GM21515 (cell line): Measurements from ENCODE around the gene LHFPL2.

Experiments
- ATAC-seq: cut with Tn5 transposase; IDR thresholded peaks from one replicate; pipeline ENCODE4 v1.9.1; 2021; ENCODE audit not compliant: unreplicated experiment

The LHFPL2 gene

GRCh38 chr5:78642701-78643100 lies 5.9 kb downstream of the LHFPL2 start:
- no peak for ATAC-seq

GRCh38 chr5:78640662-78641474 lies 7.7 kb downstream of the LHFPL2 start:
- no peak for ATAC-seq

GRCh38 chr5:78639791-78640190 lies 8.8 kb downstream of the LHFPL2 start:
- ATAC-seq: no peak

- no peak for ATAC-seq
Observed at GRCh38 chr5:78638973-78639669, 9.5 kb downstream of the LHFPL2 start.

GRCh38 chr5:78638423-78638822 lies 10.1 kb downstream of the LHFPL2 start:
- no peak for ATAC-seq

- ATAC-seq: no peak
Observed at GRCh38 chr5:78637468-78637867, 11.1 kb downstream of the LHFPL2 start.

- ATAC-seq: no peak
Observed at GRCh38 chr5:78636682-78637081, 11.9 kb downstream of the LHFPL2 start.

- no peak for ATAC-seq
Observed at GRCh38 chr5:78634634-78635033, 13.9 kb downstream of the LHFPL2 start.

DNA sequence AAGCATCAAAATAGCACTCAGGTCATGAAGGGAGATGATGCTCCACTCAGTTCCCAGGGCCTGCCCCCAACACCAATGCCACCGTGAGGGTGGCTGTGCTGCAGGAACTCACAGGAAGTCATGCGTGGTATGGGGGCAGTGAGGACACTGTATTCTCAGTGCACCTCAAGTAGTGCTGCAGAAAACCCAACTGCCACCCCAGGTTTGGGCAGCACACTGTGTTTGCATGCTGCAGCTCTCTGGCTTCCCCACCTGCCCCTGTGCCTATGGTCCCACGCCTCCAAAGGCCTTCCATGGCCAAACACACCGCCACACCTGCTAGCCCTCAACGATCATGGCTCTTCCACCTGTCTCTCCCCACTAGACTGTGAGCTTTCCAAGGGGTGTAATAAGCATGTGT lies 14.3 kb downstream of the LHFPL2 start:
- no peak for ATAC-seq

- no peak for ATAC-seq
Observed at GRCh38 chr5:78633700-78634099, 14.9 kb downstream of the LHFPL2 start.

GRCh38 chr5:78632467-78632866 lies 16.1 kb downstream of the LHFPL2 start:
- ATAC-seq: no peak

DNA sequence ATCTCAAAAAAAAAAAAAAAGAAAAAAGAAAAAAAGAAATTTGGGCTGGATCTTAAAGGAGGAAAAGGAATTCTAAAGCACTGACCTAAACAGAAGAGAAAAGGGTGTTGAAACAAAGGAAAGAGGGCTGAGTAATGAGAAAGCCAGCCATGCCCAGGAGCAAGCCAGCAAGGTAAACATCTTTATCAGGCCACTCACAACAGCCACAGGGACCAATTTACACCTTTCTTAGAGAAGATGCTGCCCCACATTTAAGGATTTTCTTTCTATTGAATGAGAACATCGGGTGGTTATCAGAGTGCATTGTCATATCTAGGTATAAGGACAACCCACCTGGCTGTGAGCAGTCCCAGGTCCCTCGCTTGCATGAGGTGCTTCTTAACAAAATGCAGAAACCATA lies 16.6 kb downstream of the LHFPL2 start:
- ATAC-seq: no peak

GRCh38 chr5:78630047-78630446 lies 18.5 kb downstream of the LHFPL2 start:
- ATAC-seq: no peak

GRCh38 chr5:78629624-78630023 lies 18.9 kb downstream of the LHFPL2 start:
- no peak for ATAC-seq

- no peak for ATAC-seq
Observed at GRCh38 chr5:78628270-78628992, 20.1 kb downstream of the LHFPL2 start.

DNA sequence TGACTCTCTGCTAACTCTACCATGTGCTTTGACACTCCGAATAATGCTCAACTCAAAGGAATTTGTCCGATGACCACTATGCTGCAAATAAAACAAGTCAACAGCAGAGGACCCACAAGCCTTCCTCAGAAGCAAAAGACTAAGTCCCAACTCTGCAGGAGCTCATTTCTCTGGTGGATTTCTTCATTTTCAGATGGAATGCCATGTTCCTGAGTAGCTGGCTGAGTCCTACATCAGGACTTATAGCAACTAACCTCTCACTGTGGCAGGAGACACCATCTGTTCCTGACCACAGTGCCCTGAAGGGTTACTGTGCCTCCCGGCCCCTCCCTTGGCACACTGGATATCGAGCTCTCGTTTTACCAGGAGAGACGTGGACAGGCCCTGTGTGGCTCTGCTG lies 20.8 kb downstream of the LHFPL2 start:
- no peak for ATAC-seq

DNA sequence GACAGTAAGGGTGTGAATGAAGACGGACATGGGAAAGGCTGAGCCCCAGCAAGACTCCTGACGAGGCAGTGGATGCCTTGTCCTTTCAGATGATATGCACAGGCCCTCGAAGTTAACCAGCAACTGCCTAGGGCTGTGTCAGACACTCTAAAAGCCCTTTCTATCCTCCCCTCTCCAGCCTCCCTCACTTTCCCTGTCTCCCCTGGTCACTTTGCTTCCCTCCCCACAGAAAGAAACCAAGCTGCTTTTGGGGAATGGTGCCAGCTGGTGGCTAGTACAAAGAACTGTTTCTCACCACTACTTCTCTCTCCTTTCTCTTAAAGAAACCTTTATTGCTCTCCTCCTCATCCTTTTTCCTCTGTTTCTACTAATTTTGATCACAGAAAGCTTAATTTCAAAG lies 21.4 kb downstream of the LHFPL2 start:
- ATAC-seq: no peak

DNA sequence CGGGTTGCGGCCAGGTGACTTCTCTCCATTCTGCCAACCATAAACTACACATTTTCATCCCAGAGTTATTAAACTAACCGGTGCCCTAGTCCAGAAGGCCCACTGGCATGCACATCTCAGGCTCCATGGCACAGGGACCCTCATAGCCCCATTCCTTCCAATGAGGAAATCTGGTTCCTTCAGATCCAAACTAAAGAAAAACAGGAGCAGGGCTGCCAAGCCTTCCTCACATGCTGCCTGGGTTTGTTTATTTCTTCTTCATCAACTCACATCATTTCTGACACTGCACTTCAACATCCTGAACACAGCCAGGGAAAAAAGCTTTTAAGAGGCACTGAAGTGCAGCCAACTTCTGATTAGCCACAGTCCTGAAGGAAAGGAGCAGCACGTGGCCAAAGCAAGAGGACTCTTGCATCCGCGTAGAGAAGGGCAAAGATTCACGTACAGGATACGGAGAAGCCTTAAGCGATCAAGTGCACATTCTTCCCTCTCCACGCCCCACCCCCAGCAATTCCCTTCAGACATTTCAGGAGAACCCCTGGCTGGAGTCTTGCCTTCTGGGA lies 22.5 kb downstream of the LHFPL2 start:
- ATAC-seq: no peak

DNA sequence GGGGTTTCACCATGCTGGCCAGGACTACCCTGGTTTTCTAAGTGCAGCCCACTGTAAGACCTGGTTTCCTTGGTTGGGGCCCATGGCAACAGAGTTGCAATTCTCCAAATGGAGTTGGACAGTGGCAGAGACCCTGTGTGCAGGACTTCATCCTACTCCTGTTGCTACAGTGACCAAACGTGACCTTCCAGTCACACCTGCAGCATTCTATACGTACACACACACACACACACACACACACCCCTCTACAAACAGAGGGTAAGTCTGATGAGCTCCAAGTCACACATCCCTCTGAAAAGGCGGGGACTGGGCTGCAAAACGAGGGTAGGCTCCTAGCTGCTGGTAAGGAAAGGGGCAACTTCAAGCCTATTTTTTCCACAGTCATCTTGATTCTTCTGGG lies 23.6 kb downstream of the LHFPL2 start:
- no peak for ATAC-seq

- no peak for ATAC-seq
Observed at GRCh38 chr5:78624011-78624541, 24.5 kb downstream of the LHFPL2 start.

- no peak for ATAC-seq
Observed at GRCh38 chr5:78622302-78622971, 26.1 kb downstream of the LHFPL2 start.
